GM12892 (cell line): ENCODE results near the gene PDYN.

Source experiments
- POLR2A ChIP-seq: IDR thresholded peaks from 2 replicates; pipeline ENCODE4 v1.6.1; 2011; ENCODE audit warnings: low read depth, low read length, control low read depth
- POLR2AphosphoS5 ChIP-seq: IDR thresholded peaks from 2 replicates; pipeline ENCODE4 v1.6.1; 2011; ENCODE audit warnings: low read depth, low read length, control low read depth

GRCh38 chr20:1944345-1945091, 49.3 kb downstream of the PDYN start:
- TF ChIP-seq POLR2AphosphoS5: no peak
- TF ChIP-seq POLR2A: no peak
